Activated T-cell treated with anti-CD3 and anti-CD28 coated beads, Interleukin-2, amount 50 U/mL, for 4 hours (primary cell): Measurements from ENCODE around the gene MYL6. TPM values are rescaled to one million over a fixed set of nuclear protein-coding genes. Genes with fewer than 3 reads are reported as not detected.
A peak's percentile ranks its signal among the peaks of the same experiment; 100 is the strongest.

Experiments used
- ATAC-seq, 2 donors: fragments of 200-7000 bp; cut with Tn5 transposase; one replicate each; pipeline ENCODE4 v1.10.0; 2021
- DNase-seq: peaks from one replicate; pipeline ENCODE4 v3.0.0-alpha.2; 2020
- H3K27me3 Mint-ChIP-seq: one replicate; pipeline ENCODE4 v1.8.0; 2021; ENCODE audit warnings: low read depth, mixed read lengths
- H3K36me3 Mint-ChIP-seq: one replicate; pipeline ENCODE4 v1.8.0; 2022; ENCODE audit warnings: mixed read lengths; ENCODE audit not compliant: insufficient read depth
- H3K4me1 Mint-ChIP-seq: one replicate; pipeline ENCODE4 v1.8.0; 2021; ENCODE audit warnings: low read depth, mixed read lengths
- H3K4me3 Mint-ChIP-seq: one replicate; pipeline ENCODE4 v1.8.0; 2021; ENCODE audit warnings: mild to moderate bottlenecking, moderate library complexity, mixed read lengths
- H3K9me3 Mint-ChIP-seq: one replicate; pipeline ENCODE4 v1.8.0; 2021; ENCODE audit warnings: mixed read lengths
- total RNA-seq, 3 donors: library from RNA; stranded (reverse); gene quantifications; one replicate each; pipeline ENCODE4 v1.2.1, GENCODE V29; 2021

MYL6 gene
- total RNA-seq, 3 donors from 2014 or later: 684 to 725 (median 686) TPM

DNA sequence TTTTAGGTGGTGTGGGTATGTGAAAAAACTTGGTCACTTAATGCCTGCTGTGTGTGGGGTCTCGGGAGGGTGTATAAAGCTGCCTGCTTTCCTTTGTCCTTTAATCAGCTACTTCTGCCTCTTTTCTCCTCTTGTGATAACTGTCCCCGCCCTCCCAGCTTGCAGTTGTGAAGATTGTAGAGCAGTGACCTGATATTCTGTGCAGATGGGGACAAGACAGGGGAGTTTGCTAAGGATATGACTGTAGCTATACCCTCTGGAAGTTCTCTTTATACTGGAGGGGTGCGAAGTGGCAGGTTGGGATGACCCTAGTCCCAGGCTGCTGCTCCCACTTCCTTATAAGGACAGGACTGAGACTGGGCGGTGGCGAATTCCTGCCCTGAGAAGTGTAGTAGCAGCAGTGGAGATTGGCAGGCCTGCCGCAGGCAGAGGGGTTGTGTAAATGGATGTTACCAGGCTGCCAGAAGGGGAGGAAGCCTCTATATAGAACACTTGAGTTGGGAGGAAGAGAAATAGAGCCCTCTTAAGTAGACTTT, 835 bp downstream of the MYL6 start:
- no peak for DNase-seq
- Mint-ChIP-seq H3K36me3 (peaks cover 33% of the 10 kb centered on the region), H3K4me1 (peaks cover 35% of the 10 kb centered on the region), H3K4me3 (peak overlapping the region; percentile 95), H3K9me3 (no peaks in the 10 kb centered on the region), H3K27me3 (no peaks in the 10 kb centered on the region)
- ATAC-seq: peak in 1 of 2 donors; percentile 3

GRCh38 chr12:56159482-56160192, 1.5 kb downstream of the MYL6 start:
- Mint-ChIP-seq H3K4me3 (peak overlapping the region; percentile 95), H3K36me3 (peaks cover 39% of the 10 kb centered on the region), H3K4me1 (peaks cover 35% of the 10 kb centered on the region), H3K27me3 (no peaks in the 10 kb centered on the region), H3K9me3 (no peaks in the 10 kb centered on the region)
- ATAC-seq: no peak
- no peak for DNase-seq

DNA sequence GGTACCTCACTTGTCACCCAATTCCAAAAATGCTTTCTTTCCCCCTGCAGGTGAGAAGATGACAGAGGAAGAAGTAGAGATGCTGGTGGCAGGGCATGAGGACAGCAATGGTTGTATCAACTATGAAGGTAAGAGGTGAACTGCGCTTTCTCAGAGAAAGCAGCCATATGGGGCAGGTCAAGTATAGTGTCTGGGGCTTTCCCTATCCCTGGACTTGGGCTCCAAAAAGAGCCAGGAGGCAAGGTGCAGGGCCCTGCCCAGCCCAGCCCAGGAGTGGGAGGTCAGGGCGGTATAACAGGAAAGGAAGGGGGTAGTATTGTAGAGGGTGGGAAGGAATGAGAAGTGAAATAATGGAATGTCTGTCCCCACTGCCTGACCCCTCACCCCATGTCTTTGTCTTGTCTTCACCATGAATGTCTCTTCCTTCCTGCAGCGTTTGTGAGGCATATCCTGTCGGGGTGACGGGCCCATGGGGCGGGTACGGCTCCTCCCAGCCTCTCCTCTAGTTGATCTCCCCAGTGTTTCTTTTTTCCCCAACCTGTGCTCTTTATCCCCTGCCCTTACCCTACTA, 2.1 kb downstream of the MYL6 start:
- Mint-ChIP-seq H3K9me3 (no peaks in the 10 kb centered on the region), H3K4me1 (peaks cover 35% of the 10 kb centered on the region), H3K4me3 (peak overlapping the region; percentile 95), H3K27me3 (no peaks in the 10 kb centered on the region), H3K36me3 (peaks cover 39% of the 10 kb centered on the region)
- ATAC-seq (peak; percentile 47 to 52), DNase-seq (peak; percentile 58)

DNA sequence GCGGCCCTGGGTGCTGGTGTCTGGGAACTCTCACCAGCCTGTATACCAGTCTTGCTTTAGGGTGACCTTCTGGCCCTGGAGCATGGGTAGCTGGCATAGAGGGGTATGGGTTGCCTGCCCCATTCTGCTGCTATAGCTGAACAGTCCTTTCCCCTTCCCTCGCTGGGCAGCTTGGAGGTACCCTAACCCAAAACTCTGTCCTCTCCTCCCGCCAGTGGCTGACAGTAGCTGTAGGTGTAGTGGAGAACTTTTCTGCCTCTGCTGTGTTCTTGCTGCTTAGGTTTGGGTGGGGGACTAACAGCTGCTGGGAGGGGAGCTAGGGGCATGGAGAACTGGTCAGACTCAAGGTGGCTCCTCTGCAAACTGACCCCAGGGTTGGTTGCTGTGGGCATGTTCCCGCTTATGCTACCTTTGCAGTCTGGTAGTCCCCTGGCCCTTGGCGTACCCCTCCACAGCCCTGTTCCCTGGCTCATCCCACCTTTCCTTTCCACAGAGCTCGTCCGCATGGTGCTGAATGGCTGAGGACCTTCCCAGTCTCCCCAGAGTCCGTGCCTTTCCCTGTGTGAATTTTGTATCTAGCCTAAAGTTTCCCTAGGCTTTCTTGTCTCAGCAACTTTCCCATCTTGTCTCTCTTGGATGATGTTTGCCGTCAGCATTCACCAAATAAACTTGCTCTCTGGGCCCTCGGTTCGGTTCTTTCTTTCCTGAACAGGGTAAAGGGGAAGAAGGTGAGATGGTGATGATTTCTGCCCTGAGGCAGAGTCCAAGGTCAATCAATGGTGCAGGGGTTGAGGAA, 2.9 kb downstream of the MYL6 start:
- H3K36me3 Mint-ChIP-seq: peaks cover 38% of the 10 kb centered on the region
- H3K4me3 Mint-ChIP-seq: peak overlapping the region; percentile 95
- ATAC-seq (no peak), DNase-seq (no peak)
- H3K27me3 Mint-ChIP-seq: no peaks in the 10 kb centered on the region
- peaks cover 35% of the 10 kb centered on the region for H3K4me1 Mint-ChIP-seq
- no peaks in the 10 kb centered on the region for H3K9me3 Mint-ChIP-seq

- peaks cover 38% of the 10 kb centered on the region for H3K36me3 Mint-ChIP-seq
- H3K27me3 Mint-ChIP-seq: no peaks in the 10 kb centered on the region
- no peaks in the 10 kb centered on the region for H3K9me3 Mint-ChIP-seq
- H3K4me3 Mint-ChIP-seq: peak overlapping the region; percentile 95
- ATAC-seq (no peak), DNase-seq (no peak)
- peaks cover 35% of the 10 kb centered on the region for H3K4me1 Mint-ChIP-seq
These were observed 3.7 kb downstream of the MYL6 start for GRCh38 chr12:56161690-56162351.

- DNase-seq: no peak
- H3K36me3 Mint-ChIP-seq: peaks cover 42% of the 10 kb centered on the region
- no peaks in the 10 kb centered on the region for H3K9me3 Mint-ChIP-seq
- no peak overlapping the region for H3K4me3 Mint-ChIP-seq
- no peaks in the 10 kb centered on the region for H3K27me3 Mint-ChIP-seq
- peaks cover 28% of the 10 kb centered on the region for H3K4me1 Mint-ChIP-seq
- ATAC-seq: no peak
These were observed 4.5 kb downstream of the MYL6 start for GRCh38 chr12:56162468-56163290.

GRCh38 chr12:56163533-56164344, 5.6 kb downstream of the MYL6 start:
- H3K27me3 Mint-ChIP-seq: no peaks in the 10 kb centered on the region
- H3K9me3 Mint-ChIP-seq: no peaks in the 10 kb centered on the region
- H3K4me1 Mint-ChIP-seq: peaks cover 28% of the 10 kb centered on the region
- H3K4me3 Mint-ChIP-seq: no peak overlapping the region
- ATAC-seq (no peak), DNase-seq (no peak)
- peaks cover 46% of the 10 kb centered on the region for H3K36me3 Mint-ChIP-seq

GRCh38 chr12:56164345-56164729, 6.2 kb downstream of the MYL6 start:
- no peak for ATAC-seq
- Mint-ChIP-seq H3K36me3 (peaks cover 41% of the 10 kb centered on the region), H3K27me3 (no peaks in the 10 kb centered on the region), H3K4me1 (peaks cover 23% of the 10 kb centered on the region), H3K4me3 (no peak overlapping the region), H3K9me3 (no peaks in the 10 kb centered on the region)
- no peak for DNase-seq

GRCh38 chr12:56165369-56165768, 7.2 kb downstream of the MYL6 start:
- ATAC-seq (no peak), DNase-seq (no peak)
- no peak overlapping the region for H3K4me3 Mint-ChIP-seq
- peaks cover 42% of the 10 kb centered on the region for H3K36me3 Mint-ChIP-seq
- peaks cover 14% of the 10 kb centered on the region for H3K4me1 Mint-ChIP-seq
- no peaks in the 10 kb centered on the region for H3K9me3 Mint-ChIP-seq
- no peaks in the 10 kb centered on the region for H3K27me3 Mint-ChIP-seq

DNA sequence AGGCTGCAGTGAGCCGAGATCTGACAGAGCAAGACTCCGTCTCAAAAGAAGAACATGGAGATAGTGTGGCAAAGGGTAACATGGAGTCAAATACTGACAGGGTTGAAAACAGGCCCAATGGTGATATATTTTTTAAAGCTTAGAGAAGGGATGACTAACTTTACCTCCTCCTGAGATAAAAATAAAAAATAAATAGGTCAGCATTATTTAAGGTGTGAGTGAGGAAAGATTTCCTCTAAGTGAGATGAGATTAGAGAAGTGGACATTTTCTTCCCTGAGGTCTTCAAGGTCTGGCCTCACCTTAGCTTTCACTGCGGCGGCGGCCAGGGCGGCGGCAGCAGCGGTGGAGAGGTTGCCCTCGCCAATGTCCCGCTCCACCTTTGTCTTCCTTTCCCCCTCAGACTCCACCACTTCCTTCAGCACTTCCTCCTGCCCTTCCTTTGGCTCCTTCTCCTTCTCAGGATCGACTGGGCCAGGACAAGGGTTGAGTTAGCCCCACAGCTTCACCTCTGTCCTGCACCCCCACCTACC, 11.1 kb downstream of the MYL6 start:
- Mint-ChIP-seq H3K9me3 (no peaks in the 10 kb centered on the region), H3K4me3 (no peak overlapping the region), H3K27me3 (no peaks in the 10 kb centered on the region), H3K4me1 (no peaks in the 10 kb centered on the region), H3K36me3 (peaks cover 31% of the 10 kb centered on the region)
- no peak for DNase-seq
- no peak for ATAC-seq

GRCh38 chr12:56172839-56173238, 14.7 kb downstream of the MYL6 start:
- H3K36me3 Mint-ChIP-seq: peaks cover 37% of the 10 kb centered on the region
- no peaks in the 10 kb centered on the region for H3K4me1 Mint-ChIP-seq
- DNase-seq (no peak), ATAC-seq (no peak)
- H3K4me3 Mint-ChIP-seq: no peak overlapping the region
- H3K27me3 Mint-ChIP-seq: no peaks in the 10 kb centered on the region
- no peaks in the 10 kb centered on the region for H3K9me3 Mint-ChIP-seq

DNA sequence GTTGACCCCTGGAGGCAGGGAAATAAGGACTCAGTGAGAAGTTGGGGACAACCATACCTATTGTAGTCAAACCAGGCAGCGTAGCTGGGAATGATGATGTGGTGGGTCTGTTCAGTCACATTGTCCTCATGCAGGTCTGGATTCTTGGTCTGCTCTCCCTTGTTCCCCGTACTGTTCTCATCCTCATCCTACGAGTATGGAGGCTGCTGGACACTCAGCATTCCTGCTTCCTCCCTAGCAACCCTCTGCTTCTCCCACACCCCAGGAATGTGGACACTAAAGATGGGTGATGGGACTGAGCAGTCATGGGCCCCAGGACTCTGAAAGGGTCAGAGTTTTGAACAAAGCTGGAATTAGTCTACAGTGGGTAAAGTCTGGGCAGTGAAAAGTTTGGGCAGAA, 20.2 kb downstream of the MYL6 start:
- DNase-seq (no peak), ATAC-seq (no peak)
- Mint-ChIP-seq H3K4me1 (no peaks in the 10 kb centered on the region), H3K36me3 (peaks cover 46% of the 10 kb centered on the region), H3K4me3 (no peak overlapping the region), H3K9me3 (no peaks in the 10 kb centered on the region), H3K27me3 (no peaks in the 10 kb centered on the region)

DNA sequence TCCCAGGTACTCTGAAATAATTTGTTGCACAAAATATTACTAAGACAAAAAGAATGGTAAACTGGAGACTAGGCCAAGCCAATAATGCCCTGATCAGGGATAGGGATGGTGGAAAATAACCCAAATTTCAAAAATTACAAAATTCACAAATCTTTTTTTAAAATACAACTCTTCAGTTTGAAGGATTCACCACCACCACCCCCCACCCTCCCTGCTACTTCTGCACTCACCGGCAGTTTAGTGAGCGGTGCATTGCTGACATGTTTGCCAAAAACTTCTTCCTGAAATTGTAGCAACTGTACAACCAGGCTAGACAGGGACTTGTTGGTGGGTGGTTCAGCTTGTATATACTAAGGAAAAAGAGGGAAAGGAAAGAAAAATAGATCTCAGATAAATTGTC, 28.8 kb downstream of the MYL6 start:
- DNase-seq (no peak), ATAC-seq (no peak)
- H3K27me3 Mint-ChIP-seq: peaks cover 2% of the 10 kb centered on the region
- H3K9me3 Mint-ChIP-seq: no peaks in the 10 kb centered on the region
- H3K4me3 Mint-ChIP-seq: peak overlapping the region; percentile 89
- peaks cover 31% of the 10 kb centered on the region for H3K4me1 Mint-ChIP-seq
- H3K36me3 Mint-ChIP-seq: peaks cover 18% of the 10 kb centered on the region
